Liver (tissue), 3 donors: Measurements from ENCODE around the gene RNPS1.

Experiments
- EGR1 ChIP-seq, 2 donors: IDR thresholded peaks; 2 replicates each; pipeline ENCODE4 v1.6.1; 2016 to 2018; ENCODE audit warnings: antibody characterized with exemption in 2 of 2, low read depth in 2 of 2
- GABPA ChIP-seq, 2 donors: IDR thresholded peaks in 1 of 2; conservative IDR thresholded peaks in 1 of 2; 2 replicates each; pipeline ENCODE4 v1.6.1; 2016; ENCODE audit warnings: antibody characterized with exemption in 2 of 2, mild to moderate bottlenecking in 1 of 2, moderate library complexity in 1 of 2
- TAF1 ChIP-seq: conservative IDR thresholded peaks from 2 replicates; pipeline ENCODE4 v1.6.1; 2016; ENCODE audit warnings: antibody characterized with exemption, mild to moderate bottlenecking
- YY1 ChIP-seq: IDR thresholded peaks from 2 replicates; pipeline ENCODE4 v1.6.1; 2016; ENCODE audit warnings: antibody characterized with exemption, mild to moderate bottlenecking
- TF ChIP-seq, protein P1 (sequence below): fragments of 150-350 bp; IDR thresholded peaks from 2 replicates; pipeline ENCODE4 v1.5.1; 2017; ENCODE audit warnings: improper control_type of control experiment, low read depth, low read length; ENCODE audit not compliant: missing input control
- TF ChIP-seq, protein P2 (sequence below): IDR thresholded peaks from 2 replicates; pipeline ENCODE4 v1.6.1; 2016; ENCODE audit warnings: antibody characterized with exemption, mild to moderate bottlenecking
- TF ChIP-seq, protein P3 (sequence below): IDR thresholded peaks from 2 replicates; pipeline ENCODE4 v1.6.1; 2016; ENCODE audit warnings: antibody characterized with exemption
- donor health status: healthy.
- donor health status: healthy.

DNA sequence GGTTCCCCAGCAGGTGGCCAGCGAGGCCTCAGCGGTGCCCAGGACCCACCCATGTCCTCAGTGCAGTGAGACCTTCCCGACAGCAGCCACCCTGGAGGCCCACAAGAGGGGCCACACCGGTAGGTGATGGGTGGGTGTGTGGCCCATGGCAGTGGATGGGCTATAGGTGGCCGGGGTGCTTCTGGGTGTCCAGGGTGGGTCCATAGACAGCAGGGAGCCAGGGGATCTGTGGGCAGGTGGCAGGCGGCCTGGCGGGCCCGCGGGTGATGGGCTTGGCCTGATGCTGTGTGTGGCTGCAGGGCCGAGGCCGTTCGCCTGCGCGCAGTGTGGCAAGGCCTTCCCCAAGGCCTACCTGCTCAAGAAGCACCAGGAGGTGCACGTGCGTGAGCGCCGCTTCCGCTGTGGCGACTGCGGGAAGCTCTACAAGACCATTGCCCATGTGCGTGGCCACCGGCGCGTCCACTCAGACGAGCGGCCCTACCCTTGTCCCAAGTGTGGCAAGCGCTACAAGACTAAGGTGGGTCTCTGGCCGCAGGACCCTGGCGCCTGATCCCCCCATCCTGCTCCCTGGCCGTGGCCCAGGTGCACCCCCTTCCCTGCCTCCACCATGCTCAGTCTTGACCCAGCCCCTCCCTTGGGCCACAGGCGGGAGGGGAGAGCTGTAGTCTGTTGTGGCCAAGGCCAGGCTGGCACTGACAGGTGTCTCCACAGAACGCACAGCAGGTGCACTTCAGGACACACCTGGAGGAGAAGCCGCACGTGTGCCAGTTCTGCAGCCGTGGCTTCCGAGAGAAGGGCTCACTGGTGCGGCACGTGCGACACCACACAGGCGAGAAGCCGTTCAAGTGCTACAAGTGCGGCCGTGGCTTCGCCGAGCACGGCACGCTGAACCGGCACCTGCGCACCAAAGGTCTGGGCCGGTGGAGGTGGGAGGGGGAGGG is 33.8 kb downstream of the RNPS1 start:
- no peak for TF ChIP-seq TAF1
- TF ChIP-seq, protein P1, sequence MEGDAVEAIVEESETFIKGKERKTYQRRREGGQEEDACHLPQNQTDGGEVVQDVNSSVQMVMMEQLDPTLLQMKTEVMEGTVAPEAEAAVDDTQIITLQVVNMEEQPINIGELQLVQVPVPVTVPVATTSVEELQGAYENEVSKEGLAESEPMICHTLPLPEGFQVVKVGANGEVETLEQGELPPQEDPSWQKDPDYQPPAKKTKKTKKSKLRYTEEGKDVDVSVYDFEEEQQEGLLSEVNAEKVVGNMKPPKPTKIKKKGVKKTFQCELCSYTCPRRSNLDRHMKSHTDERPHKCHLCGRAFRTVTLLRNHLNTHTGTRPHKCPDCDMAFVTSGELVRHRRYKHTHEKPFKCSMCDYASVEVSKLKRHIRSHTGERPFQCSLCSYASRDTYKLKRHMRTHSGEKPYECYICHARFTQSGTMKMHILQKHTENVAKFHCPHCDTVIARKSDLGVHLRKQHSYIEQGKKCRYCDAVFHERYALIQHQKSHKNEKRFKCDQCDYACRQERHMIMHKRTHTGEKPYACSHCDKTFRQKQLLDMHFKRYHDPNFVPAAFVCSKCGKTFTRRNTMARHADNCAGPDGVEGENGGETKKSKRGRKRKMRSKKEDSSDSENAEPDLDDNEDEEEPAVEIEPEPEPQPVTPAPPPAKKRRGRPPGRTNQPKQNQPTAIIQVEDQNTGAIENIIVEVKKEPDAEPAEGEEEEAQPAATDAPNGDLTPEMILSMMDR: no peak
- no peak for TF ChIP-seq EGR1 (IDR thresholded peaks at IDR 0.05; ENCODE audit: low read depth in 2 of 2)
- TF ChIP-seq YY1: no peak
- TF ChIP-seq, protein P2, sequence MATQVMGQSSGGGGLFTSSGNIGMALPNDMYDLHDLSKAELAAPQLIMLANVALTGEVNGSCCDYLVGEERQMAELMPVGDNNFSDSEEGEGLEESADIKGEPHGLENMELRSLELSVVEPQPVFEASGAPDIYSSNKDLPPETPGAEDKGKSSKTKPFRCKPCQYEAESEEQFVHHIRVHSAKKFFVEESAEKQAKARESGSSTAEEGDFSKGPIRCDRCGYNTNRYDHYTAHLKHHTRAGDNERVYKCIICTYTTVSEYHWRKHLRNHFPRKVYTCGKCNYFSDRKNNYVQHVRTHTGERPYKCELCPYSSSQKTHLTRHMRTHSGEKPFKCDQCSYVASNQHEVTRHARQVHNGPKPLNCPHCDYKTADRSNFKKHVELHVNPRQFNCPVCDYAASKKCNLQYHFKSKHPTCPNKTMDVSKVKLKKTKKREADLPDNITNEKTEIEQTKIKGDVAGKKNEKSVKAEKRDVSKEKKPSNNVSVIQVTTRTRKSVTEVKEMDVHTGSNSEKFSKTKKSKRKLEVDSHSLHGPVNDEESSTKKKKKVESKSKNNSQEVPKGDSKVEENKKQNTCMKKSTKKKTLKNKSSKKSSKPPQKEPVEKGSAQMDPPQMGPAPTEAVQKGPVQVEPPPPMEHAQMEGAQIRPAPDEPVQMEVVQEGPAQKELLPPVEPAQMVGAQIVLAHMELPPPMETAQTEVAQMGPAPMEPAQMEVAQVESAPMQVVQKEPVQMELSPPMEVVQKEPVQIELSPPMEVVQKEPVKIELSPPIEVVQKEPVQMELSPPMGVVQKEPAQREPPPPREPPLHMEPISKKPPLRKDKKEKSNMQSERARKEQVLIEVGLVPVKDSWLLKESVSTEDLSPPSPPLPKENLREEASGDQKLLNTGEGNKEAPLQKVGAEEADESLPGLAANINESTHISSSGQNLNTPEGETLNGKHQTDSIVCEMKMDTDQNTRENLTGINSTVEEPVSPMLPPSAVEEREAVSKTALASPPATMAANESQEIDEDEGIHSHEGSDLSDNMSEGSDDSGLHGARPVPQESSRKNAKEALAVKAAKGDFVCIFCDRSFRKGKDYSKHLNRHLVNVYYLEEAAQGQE: no peak
- TF ChIP-seq GABPA (IDR thresholded peaks at IDR 0.05 in 1 of 2, conservative IDR thresholded peaks at IDR 0.05 in 1 of 2): no peak
- TF ChIP-seq, protein P3, sequence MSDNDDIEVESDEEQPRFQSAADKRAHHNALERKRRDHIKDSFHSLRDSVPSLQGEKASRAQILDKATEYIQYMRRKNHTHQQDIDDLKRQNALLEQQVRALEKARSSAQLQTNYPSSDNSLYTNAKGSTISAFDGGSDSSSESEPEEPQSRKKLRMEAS: no peak
